PFSK-1 (cell line): ENCODE results near the gene C21orf58.

ENCODE experiments used
- FOXP2 ChIP-seq: optimal IDR thresholded peaks from 2 replicates; pipeline ENCODE3; 2011; ENCODE audit warnings: borderline replicate concordance, control low read depth, inconsistent platforms; ENCODE audit not compliant: insufficient read depth; ENCODE audit errors: extremely low read length, extremely low read depth
- POLR2AphosphoS5 ChIP-seq: IDR thresholded peaks from 2 replicates; pipeline ENCODE4 v1.6.1; 2012; ENCODE audit warnings: low read depth, mild to moderate bottlenecking, control low read depth, low read length, moderate library complexity
- REST ChIP-seq, 2 experiments: IDR thresholded peaks; 2 replicates each; pipeline versions ENCODE4 v1.6.1 to v1.8.0; 2011 to 2012; ENCODE audit warnings: low read depth in 2 of 2, low read length in 2 of 2, control low read depth in 1 of 2, inconsistent platforms in 1 of 2, mild to moderate bottlenecking in 1 of 2, moderate library complexity in 1 of 2; ENCODE audit not compliant: insufficient read depth in 1 of 2
- SIN3A ChIP-seq: IDR thresholded peaks from 2 replicates; pipeline ENCODE4 v1.6.1; 2012; ENCODE audit warnings: mild to moderate bottlenecking, low read length, moderate library complexity, borderline replicate concordance; ENCODE audit not compliant: insufficient read depth
- TAF1 ChIP-seq: IDR thresholded peaks from 2 replicates; pipeline ENCODE4 v1.6.1; 2012; ENCODE audit warnings: low read length, control low read depth, borderline replicate concordance; ENCODE audit not compliant: insufficient read depth

C21orf58 gene

GRCh38 chr21:46274797-46275390 lies 48.8 kb downstream of the C21orf58 start:
- TF ChIP-seq POLR2AphosphoS5 (no peak), REST (IDR thresholded peaks at IDR 0.05; ENCODE audit: insufficient read depth in 1 of 2, low read depth in 2 of 2, low read length in 2 of 2) (no peak)

- no peak for TF ChIP-seq SIN3A
- no peak for TF ChIP-seq FOXP2
- TF ChIP-seq POLR2AphosphoS5: no peak
- TF ChIP-seq REST (IDR thresholded peaks at IDR 0.05; ENCODE audit: insufficient read depth in 1 of 2, low read depth in 2 of 2, low read length in 2 of 2): no peak
- TF ChIP-seq TAF1: no peak
Measured at GRCh38 chr21:46273341-46273740, 50.3 kb downstream of the C21orf58 start.

GRCh38 chr21:46269466-46269865 lies 54.2 kb downstream of the C21orf58 start:
- TF ChIP-seq FOXP2 (no peak), REST (IDR thresholded peaks at IDR 0.05; ENCODE audit: insufficient read depth in 1 of 2, low read depth in 2 of 2, low read length in 2 of 2) (no peak), TAF1 (no peak), SIN3A (no peak), POLR2AphosphoS5 (no peak)

GRCh38 chr21:46268371-46268770 lies 55.3 kb downstream of the C21orf58 start:
- TF ChIP-seq FOXP2 (no peak), SIN3A (no peak), REST (IDR thresholded peaks at IDR 0.05; ENCODE audit: insufficient read depth in 1 of 2, low read depth in 2 of 2, low read length in 2 of 2) (no peak), POLR2AphosphoS5 (no peak), TAF1 (no peak)

- TF ChIP-seq REST (IDR thresholded peaks at IDR 0.05; ENCODE audit: insufficient read depth in 1 of 2, low read depth in 2 of 2, low read length in 2 of 2): no peak
- TF ChIP-seq TAF1: no peak
- TF ChIP-seq POLR2AphosphoS5: no peak
- no peak for TF ChIP-seq FOXP2
- TF ChIP-seq SIN3A: no peak
Measured at GRCh38 chr21:46266946-46267345, 56.7 kb downstream of the C21orf58 start.
